Fibroblast of lung (primary cell): Measurements from ENCODE around the gene LIPT2.

Experiments used
- EZH2 ChIP-seq: IDR thresholded peaks from 2 replicates; pipeline ENCODE4 v1.5.1; 2012; ENCODE audit warnings: low read length, control low read depth, mild to moderate bottlenecking; ENCODE audit errors: missing control alignments
- TF ChIP-seq, protein P1 (sequence below), 2 donors: IDR thresholded peaks in 1 of 2; conservative IDR thresholded peaks in 1 of 2; 1 replicate in 1 of 2; 2 replicates in 1 of 2; pipeline ENCODE4 v1.5.1; 2011 to 2012; ENCODE audit warnings: low read length in 2 of 2, control low read depth in 1 of 2, inconsistent platforms in 1 of 2, low read depth in 1 of 2, mild to moderate bottlenecking in 1 of 2

DNA sequence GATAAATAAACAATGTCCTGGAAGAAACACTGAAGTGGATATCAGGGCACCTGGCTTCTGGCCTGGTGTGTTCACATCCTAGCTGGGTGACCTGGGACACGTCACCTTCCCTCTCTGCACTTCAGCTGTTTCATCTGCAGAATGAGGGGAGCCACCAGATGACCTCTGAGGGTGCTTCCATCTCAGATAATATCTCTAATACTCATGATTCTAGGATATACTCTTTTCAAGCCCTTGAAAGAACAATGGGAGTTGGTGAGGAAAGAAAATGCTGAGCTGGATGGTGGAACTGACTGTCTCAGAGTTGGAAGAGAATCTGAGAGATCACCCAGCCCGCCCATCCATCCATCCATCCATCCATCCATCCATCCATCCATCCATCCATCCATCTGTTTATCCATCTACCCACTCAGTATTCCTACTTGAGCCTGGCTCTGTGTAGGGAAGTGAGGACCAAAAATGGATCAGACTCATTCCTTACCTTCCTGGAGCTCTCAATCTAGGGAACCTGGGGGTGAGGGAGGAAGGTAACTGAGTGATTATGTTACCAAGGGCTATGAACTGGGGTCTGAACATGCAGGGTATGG is 28.2 kb upstream of the LIPT2 start:
- TF ChIP-seq, protein P1, sequence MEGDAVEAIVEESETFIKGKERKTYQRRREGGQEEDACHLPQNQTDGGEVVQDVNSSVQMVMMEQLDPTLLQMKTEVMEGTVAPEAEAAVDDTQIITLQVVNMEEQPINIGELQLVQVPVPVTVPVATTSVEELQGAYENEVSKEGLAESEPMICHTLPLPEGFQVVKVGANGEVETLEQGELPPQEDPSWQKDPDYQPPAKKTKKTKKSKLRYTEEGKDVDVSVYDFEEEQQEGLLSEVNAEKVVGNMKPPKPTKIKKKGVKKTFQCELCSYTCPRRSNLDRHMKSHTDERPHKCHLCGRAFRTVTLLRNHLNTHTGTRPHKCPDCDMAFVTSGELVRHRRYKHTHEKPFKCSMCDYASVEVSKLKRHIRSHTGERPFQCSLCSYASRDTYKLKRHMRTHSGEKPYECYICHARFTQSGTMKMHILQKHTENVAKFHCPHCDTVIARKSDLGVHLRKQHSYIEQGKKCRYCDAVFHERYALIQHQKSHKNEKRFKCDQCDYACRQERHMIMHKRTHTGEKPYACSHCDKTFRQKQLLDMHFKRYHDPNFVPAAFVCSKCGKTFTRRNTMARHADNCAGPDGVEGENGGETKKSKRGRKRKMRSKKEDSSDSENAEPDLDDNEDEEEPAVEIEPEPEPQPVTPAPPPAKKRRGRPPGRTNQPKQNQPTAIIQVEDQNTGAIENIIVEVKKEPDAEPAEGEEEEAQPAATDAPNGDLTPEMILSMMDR (conservative IDR thresholded peaks at IDR 0.05 in 1 of 2, IDR thresholded peaks at IDR 0.05 in 1 of 2; ENCODE audit: low read depth in 1 of 2, low read length in 2 of 2): no peak
- no peak for TF ChIP-seq EZH2
